SK-N-SH (cell line): Measurements from ENCODE around the gene PLEKHG7. TPM values are rescaled to one million over a fixed set of nuclear protein-coding genes. Genes with fewer than 3 reads are reported as not detected.

Source experiments
- CTCF ChIA-PET: fragments of 300-600, 350-600 bp; formaldehyde crosslinking; extraction: SDS; loops from one replicate; lab custom pipeline; 2021; lab: Yijun Ruan, JAX
- POLR2A ChIA-PET: fragments of 350-600 bp; sonication (Branson Sonifier 250); formaldehyde crosslinking; extraction: SDS; loops from one replicate; lab custom pipeline; 2020; ENCODE audit warnings: antibody characterized with exemption, inconsistent platforms; lab: Yijun Ruan, JAX
- DNase-seq: peaks from one replicate; pipeline ENCODE4 v3.0.0; 2012
- H2AFZ ChIP-seq: fragments of 200-600 bp; sonication (generic); 2 replicates; pipeline ENCODE4 v1.8.1; 2016; ENCODE audit warnings: antibody characterized with exemption, mild to moderate bottlenecking, low read depth
- H3F3A ChIP-seq: fragments of 200-600 bp; sonication (generic); replicated peaks from 2 replicates; pipeline ENCODE3; 2016; ENCODE audit warnings: antibody characterized with exemption, mild to moderate bottlenecking; ENCODE audit not compliant: insufficient read depth
- H3K27ac ChIP-seq, 2 experiments: fragments of 200-500 bp in 1 of 2; fragments of 200-600 bp in 1 of 2; sonication (Bioruptor generic) in 1 of 2; sonication (generic), shearing (Covaris generic) in 1 of 2; 2 replicates each; pipeline versions ENCODE4 v1.5.1 to v1.6.1; 2014 to 2016; ENCODE audit warnings: low read depth in 2 of 2, inconsistent platforms in 1 of 2, low read length in 1 of 2, mild to moderate bottlenecking in 1 of 2, mixed read lengths in 1 of 2
- H3K27me3 ChIP-seq: fragments of 200-600 bp; sonication (generic), shearing (Covaris generic); 2 replicates; pipeline ENCODE4 v1.6.1; 2016; ENCODE audit warnings: mixed run types; ENCODE audit not compliant: insufficient read depth
- H3K36me3 ChIP-seq, 2 experiments: fragments of 200-500 bp in 1 of 2; fragments of 200-600 bp in 1 of 2; sonication (Bioruptor generic) in 1 of 2; sonication (generic) in 1 of 2; replicated peaks in 1 of 2; 2 replicates each; pipeline versions ENCODE3 to v1.5.1; 2014 to 2016; ENCODE audit warnings: low read length in 1 of 2, mild to moderate bottlenecking in 1 of 2; ENCODE audit not compliant: insufficient read depth in 2 of 2, control insufficient read depth in 1 of 2
- H3K4me1 ChIP-seq, 2 experiments: fragments of 200-500 bp in 1 of 2; fragments of 200-600 bp in 1 of 2; sonication (Bioruptor generic) in 1 of 2; sonication (generic), shearing (Covaris generic) in 1 of 2; 2 replicates each; pipeline versions ENCODE4 v1.5.1 to v1.6.1; 2014 to 2016; ENCODE audit warnings: low read depth in 1 of 2, low read length in 1 of 2, mixed run types in 1 of 2; ENCODE audit not compliant: insufficient read depth in 2 of 2, control insufficient read depth in 1 of 2
- H3K4me2 ChIP-seq: fragments of 200-600 bp; sonication (generic), shearing (Covaris generic); 2 replicates; pipeline ENCODE4 v1.6.1; 2017; ENCODE audit warnings: mixed run types
- H3K4me3 ChIP-seq, 2 experiments: fragments of 200-500 bp in 1 of 2; fragments of 200-600 bp in 1 of 2; sonication (Bioruptor generic) in 1 of 2; sonication (generic), shearing (Covaris generic) in 1 of 2; 2 replicates each; pipeline versions ENCODE4 v1.5.1 to v1.8.1; 2014 to 2016; ENCODE audit warnings: low read depth in 2 of 2, inconsistent platforms in 1 of 2, low read length in 1 of 2, mild to moderate bottlenecking in 1 of 2, mixed read lengths in 1 of 2, moderate library complexity in 1 of 2
- H3K79me2 ChIP-seq: fragments of 200-600 bp; sonication (generic); 2 replicates; pipeline ENCODE4 v1.8.1; 2017; ENCODE audit warnings: mild to moderate bottlenecking; ENCODE audit not compliant: insufficient read depth
- H3K9ac ChIP-seq: fragments of 200-600 bp; sonication (generic); 2 replicates; pipeline ENCODE4 v1.6.1; 2017; ENCODE audit warnings: mixed run types
- H3K9me2 ChIP-seq: fragments of 200-600 bp; sonication (generic); 2 replicates; pipeline ENCODE4 v1.6.1; 2017; ENCODE audit warnings: mixed run types
- H3K9me3 ChIP-seq: fragments of 200-600 bp; sonication (generic); 2 replicates; pipeline ENCODE4 v1.6.1; 2017; ENCODE audit warnings: mixed run types, mild to moderate bottlenecking, moderate library complexity
- H4K20me1 ChIP-seq: fragments of 200-600 bp; sonication (generic); 2 replicates; pipeline ENCODE4 v1.6.1; 2017; ENCODE audit warnings: mild to moderate bottlenecking, mixed run types; ENCODE audit not compliant: insufficient read depth
- EZH2phosphoT487 ChIP-seq: fragments of 200-600 bp; sonication (generic); IDR thresholded peaks from 2 replicates; pipeline ENCODE4 v1.6.1; 2017; ENCODE audit warnings: low read depth, mixed run types, mild to moderate bottlenecking, antibody characterized with exemption, moderate library complexity, borderline replicate concordance
- FOSL2 ChIP-seq: IDR thresholded peaks from 2 replicates; pipeline ENCODE4 v1.4.0; 2012; ENCODE audit warnings: low read depth, mild to moderate bottlenecking, moderate library complexity, borderline replicate concordance
- IRF3 ChIP-seq: fragments of 150-350 bp; IDR thresholded peaks from 2 replicates; pipeline ENCODE4 v1.6.1; 2016; ENCODE audit warnings: mild to moderate bottlenecking, low read depth, low read length
- JUND ChIP-seq: IDR thresholded peaks from 2 replicates; pipeline ENCODE4 v1.4.0; 2012
- NFIC ChIP-seq: IDR thresholded peaks from 2 replicates; pipeline ENCODE4 v1.4.0; 2012; ENCODE audit warnings: borderline replicate concordance
- REST ChIP-seq: IDR thresholded peaks from 2 replicates; pipeline ENCODE4 v1.6.1; 2012; ENCODE audit warnings: mild to moderate bottlenecking, low read depth, low read length, moderate library complexity
- RXRA ChIP-seq: IDR thresholded peaks from 2 replicates; pipeline ENCODE4 v1.4.0; 2012; ENCODE audit warnings: low read depth, mild to moderate bottlenecking, borderline replicate concordance
- SMC3 ChIP-seq: IDR thresholded peaks from 2 replicates; pipeline ENCODE4 v1.6.1; 2012; ENCODE audit warnings: low read depth, low read length, improper control_type of control experiment
- USF2 ChIP-seq: fragments of 150-350 bp; IDR thresholded peaks from 2 replicates; pipeline ENCODE4 v1.6.1; 2017; ENCODE audit warnings: antibody characterized with exemption, low read length, low read depth, borderline replicate concordance
- polyA plus RNA-seq, 3 experiments: library from polyadenylated mRNA; depleted of rRNA; stranded (reverse); fragments of >200 nt; gene quantifications; 2 replicates each; pipeline ENCODE4 v1.2.3, GENCODE V29; 2012
- TF ChIP-seq, protein P1 (sequence below): IDR thresholded peaks from 2 replicates; pipeline ENCODE4 v1.4.0; 2012; ENCODE audit warnings: low read depth, borderline replicate concordance

Gene PLEKHG7
- polyA plus RNA-seq, 1 of the 3 experiments (the other 2 are of a cell fraction) = not detected

DNA sequence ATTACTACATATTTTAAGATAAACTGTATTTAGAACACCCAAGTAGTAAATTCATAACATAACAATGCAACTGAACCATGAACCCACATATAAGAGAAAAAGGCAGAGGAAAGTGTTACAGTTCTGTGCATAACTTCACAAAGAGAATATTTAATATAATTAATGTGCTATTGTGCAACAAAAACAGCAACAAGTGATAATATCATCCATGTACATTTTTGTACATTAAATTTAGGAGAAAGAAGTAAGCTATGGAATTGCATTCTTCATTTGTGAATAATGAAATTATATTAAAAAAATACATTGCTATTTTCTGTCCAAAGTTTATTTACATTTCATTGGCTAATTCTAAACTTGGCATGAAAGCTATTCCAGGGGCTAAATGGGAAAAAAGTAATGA is 72.6 kb downstream of the PLEKHG7 start:
- DNase-seq = no peak
- no peaks in the 10 kb centered on the region for H3K27me3 ChIP-seq
- ChIA-PET CTCF (no interaction called here), POLR2A (no interaction called here)
- H3F3A ChIP-seq = no peaks in the 10 kb centered on the region
- no peak overlapping the region for H3K9ac ChIP-seq
- H2AFZ ChIP-seq = no peak overlapping the region
- no peak overlapping the region for H3K4me2 ChIP-seq
- H3K4me1 ChIP-seq = no peaks in the 10 kb centered on the region; a peak in 2 of 4 replicates
- H3K4me3 ChIP-seq = no peak overlapping the region
- TF ChIP-seq IRF3 (no peak), JUND (no peak), NFIC (no peak), FOSL2 (no peak), SMC3 (no peak), EZH2phosphoT487 (no peak), REST (no peak), USF2 (no peak), RXRA (no peak)
- TF ChIP-seq, protein P1, sequence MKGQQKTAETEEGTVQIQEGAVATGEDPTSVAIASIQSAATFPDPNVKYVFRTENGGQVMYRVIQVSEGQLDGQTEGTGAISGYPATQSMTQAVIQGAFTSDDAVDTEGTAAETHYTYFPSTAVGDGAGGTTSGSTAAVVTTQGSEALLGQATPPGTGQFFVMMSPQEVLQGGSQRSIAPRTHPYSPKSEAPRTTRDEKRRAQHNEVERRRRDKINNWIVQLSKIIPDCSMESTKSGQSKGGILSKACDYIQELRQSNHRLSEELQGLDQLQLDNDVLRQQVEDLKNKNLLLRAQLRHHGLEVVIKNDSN = no peak
- peaks cover 6% of the 10 kb centered on the region; the same call in 1 of the 2 replicates for H3K9me2 ChIP-seq
- peaks cover 47 to 61% of the 10 kb centered on the region in 2 experiments for H3K36me3 ChIP-seq
- H3K27ac ChIP-seq = no peak overlapping the region
- no peaks in the 10 kb centered on the region; the same call in 1 of the 2 replicates for H3K9me3 ChIP-seq
- no peaks in the 10 kb centered on the region for H4K20me1 ChIP-seq
- no peaks in the 10 kb centered on the region for H3K79me2 ChIP-seq
